PC-3 (cell line): Measurements from ENCODE around the gene CARTPT. TPM values are rescaled to one million over a fixed set of nuclear protein-coding genes. Genes with fewer than 3 reads are reported as not detected.

ENCODE experiments used
- ATAC-seq: fragments of 200-7000 bp; cut with Tn5 transposase; 2 replicates; pipeline ENCODE4 v1.9.1; 2020; ENCODE audit warnings: mild to moderate bottlenecking, moderate library complexity
- BruUV-seq: library from RNA; stranded (reverse); fragments of 400-500 nt; replicated peaks from 2 replicates; lab custom pipeline; 2021; lab: Mats Ljungman, UMichigan
- CTCF ChIA-PET: fragments of 300-600 bp; sonication (Branson Sonifier 250); formaldehyde crosslinking; loops from one replicate; lab custom pipeline; 2022; ENCODE audit warnings: antibody characterized with exemption; lab: Charles Lee
- POLR2A ChIA-PET: fragments of 300-600 bp; sonication (Branson Sonifier 250); formaldehyde crosslinking; loops from one replicate; lab custom pipeline; 2022; ENCODE audit warnings: antibody characterized with exemption; ENCODE audit not compliant: unreplicated experiment; lab: Charles Lee
- DNase-seq: peaks from one replicate; pipeline ENCODE4 v3.0.0-alpha.2; 2015
- H2AFZ ChIP-seq: fragments of 300-600 bp; sonication (generic); 2 replicates; pipeline ENCODE4 v1.6.0; 2016; ENCODE audit warnings: antibody characterized with exemption, low read length
- H3F3A ChIP-seq: fragments of 300-600 bp; sonication (generic); one replicate; pipeline ENCODE4 v1.6.0; 2017; ENCODE audit warnings: antibody characterized with exemption, low read length, control low read depth, mild to moderate bottlenecking; ENCODE audit not compliant: unreplicated experiment
- H3K27ac ChIP-seq: fragments of 300-600 bp; sonication (generic); 2 replicates; pipeline ENCODE4 v1.5.1; 2016; ENCODE audit warnings: mild to moderate bottlenecking, low read length
- H3K27me3 ChIP-seq: fragments of 300-600 bp; sonication (generic); 2 replicates; pipeline ENCODE4 v1.6.1; 2016; ENCODE audit warnings: low read length, mixed read lengths
- H3K36me3 ChIP-seq: fragments of 300-600 bp; sonication (generic); 2 replicates; pipeline ENCODE4 v1.6.1; 2016; ENCODE audit warnings: low read depth, mixed run types, low read length, mixed read lengths
- H3K4me1 ChIP-seq: fragments of 300-600 bp; sonication (generic); 2 replicates; pipeline ENCODE4 v1.5.1; 2016; ENCODE audit warnings: low read length; ENCODE audit not compliant: insufficient read depth
- H3K4me2 ChIP-seq: fragments of 300-600 bp; sonication (generic); 2 replicates; pipeline ENCODE4 v1.6.0; 2016; ENCODE audit warnings: low read length
- H3K4me3 ChIP-seq: fragments of 300-600 bp; sonication (generic); 2 replicates; pipeline ENCODE4 v1.5.1; 2016; ENCODE audit warnings: mild to moderate bottlenecking, low read length, mixed read lengths
- H3K79me2 ChIP-seq: fragments of 300-600 bp; sonication (generic); 2 replicates; pipeline ENCODE4 v1.6.1; 2017; ENCODE audit warnings: low read length, mixed read lengths
- H3K9ac ChIP-seq: fragments of 300-600 bp; sonication (generic); 2 replicates; pipeline ENCODE4 v1.6.0; 2016; ENCODE audit warnings: mild to moderate bottlenecking, low read length
- H3K9me2 ChIP-seq: fragments of 300-600 bp; sonication (generic); replicated peaks from 2 replicates; pipeline ENCODE4 v1.6.1; 2016; ENCODE audit warnings: mixed run types, low read length, mixed read lengths
- H3K9me3 ChIP-seq: fragments of 300-600 bp; sonication (generic); 2 replicates; pipeline ENCODE4 v1.6.1; 2016; ENCODE audit warnings: low read length, mixed read lengths
- H4K20me1 ChIP-seq: fragments of 300-600 bp; sonication (generic); 2 replicates; pipeline ENCODE4 v1.6.1; 2016; ENCODE audit warnings: low read length, mixed read lengths
- EZH2 ChIP-seq: fragments of 300-600 bp; sonication (generic); IDR thresholded peaks from one replicate; pipeline ENCODE4 v1.6.1; 2017; ENCODE audit warnings: antibody characterized with exemption, mild to moderate bottlenecking, low read length; ENCODE audit not compliant: unreplicated experiment
- EZH2phosphoT487 ChIP-seq: fragments of 300-600 bp; sonication (generic); IDR thresholded peaks from 2 replicates; pipeline ENCODE4 v1.6.1; 2018; ENCODE audit warnings: mild to moderate bottlenecking, antibody characterized with exemption, low read length, borderline replicate concordance
- intact Hi-C: fragments of 100-400 bp; cut with micrococcal nuclease; formaldehyde crosslinking; loops from 2 replicates; pipeline ENCODE4 v1.9.0; 2023
- total RNA-seq: library from RNA; depleted of rRNA; stranded (reverse); fragments of >200 nt; gene quantifications from 2 replicates; pipeline ENCODE4 v1.2.3, GENCODE V29; 2014
- TF ChIP-seq, protein P1 (sequence below): fragments of 300-600 bp; sonication (generic); conservative IDR thresholded peaks from 2 replicates; pipeline ENCODE4 v1.5.1; 2017; ENCODE audit warnings: antibody characterized with exemption, low read depth, mild to moderate bottlenecking, low read length

CARTPT gene
- total RNA-seq, 1 experiment from 2014 or later = not detected

DNA sequence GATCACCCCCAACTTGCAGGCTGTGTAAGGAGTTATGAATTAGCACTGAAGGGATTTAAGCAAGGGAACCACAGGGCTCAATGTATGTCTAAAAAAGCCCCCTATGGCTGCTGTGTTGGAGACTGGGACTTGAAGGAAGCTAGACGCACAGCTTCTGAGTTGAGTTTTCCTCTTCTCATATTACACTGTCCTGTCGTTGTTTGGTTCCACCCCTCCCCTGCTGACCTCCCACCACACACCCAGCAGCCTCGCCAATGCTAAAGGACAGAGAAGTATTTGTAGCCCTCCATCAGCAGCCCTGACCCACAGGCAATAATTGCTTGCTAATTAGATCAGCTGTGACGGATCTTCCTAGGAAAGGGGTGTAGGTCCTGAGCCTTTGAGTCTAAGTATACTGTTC lies 15.1 kb upstream of the CARTPT start:
- no peak overlapping the region for H3K27ac ChIP-seq
- ChIA-PET POLR2A (no interaction called here), CTCF (no interaction called here)
- H3K9me2 ChIP-seq = no peaks in the 10 kb centered on the region
- TF ChIP-seq, protein P1, sequence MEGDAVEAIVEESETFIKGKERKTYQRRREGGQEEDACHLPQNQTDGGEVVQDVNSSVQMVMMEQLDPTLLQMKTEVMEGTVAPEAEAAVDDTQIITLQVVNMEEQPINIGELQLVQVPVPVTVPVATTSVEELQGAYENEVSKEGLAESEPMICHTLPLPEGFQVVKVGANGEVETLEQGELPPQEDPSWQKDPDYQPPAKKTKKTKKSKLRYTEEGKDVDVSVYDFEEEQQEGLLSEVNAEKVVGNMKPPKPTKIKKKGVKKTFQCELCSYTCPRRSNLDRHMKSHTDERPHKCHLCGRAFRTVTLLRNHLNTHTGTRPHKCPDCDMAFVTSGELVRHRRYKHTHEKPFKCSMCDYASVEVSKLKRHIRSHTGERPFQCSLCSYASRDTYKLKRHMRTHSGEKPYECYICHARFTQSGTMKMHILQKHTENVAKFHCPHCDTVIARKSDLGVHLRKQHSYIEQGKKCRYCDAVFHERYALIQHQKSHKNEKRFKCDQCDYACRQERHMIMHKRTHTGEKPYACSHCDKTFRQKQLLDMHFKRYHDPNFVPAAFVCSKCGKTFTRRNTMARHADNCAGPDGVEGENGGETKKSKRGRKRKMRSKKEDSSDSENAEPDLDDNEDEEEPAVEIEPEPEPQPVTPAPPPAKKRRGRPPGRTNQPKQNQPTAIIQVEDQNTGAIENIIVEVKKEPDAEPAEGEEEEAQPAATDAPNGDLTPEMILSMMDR = no peak
- no peak overlapping the region for H3K9ac ChIP-seq
- no peaks in the 10 kb centered on the region for H3K4me1 ChIP-seq
- intact Hi-C loops = no loop called here
- H4K20me1 ChIP-seq = no peaks in the 10 kb centered on the region
- BruUV-seq = no TSS peak
- H3K79me2 ChIP-seq = no peaks in the 10 kb centered on the region
- no peaks in the 10 kb centered on the region for H3F3A ChIP-seq
- no peaks in the 10 kb centered on the region for H3K9me3 ChIP-seq
- no peak overlapping the region for H3K4me3 ChIP-seq
- DNase-seq (no peak), ATAC-seq (no peak)
- H3K4me2 ChIP-seq = no peak overlapping the region
- peaks cover 28% of the 10 kb centered on the region; the same call in 1 of the 2 replicates for H3K27me3 ChIP-seq
- H2AFZ ChIP-seq = no peak overlapping the region
- no peaks in the 10 kb centered on the region for H3K36me3 ChIP-seq

DNA sequence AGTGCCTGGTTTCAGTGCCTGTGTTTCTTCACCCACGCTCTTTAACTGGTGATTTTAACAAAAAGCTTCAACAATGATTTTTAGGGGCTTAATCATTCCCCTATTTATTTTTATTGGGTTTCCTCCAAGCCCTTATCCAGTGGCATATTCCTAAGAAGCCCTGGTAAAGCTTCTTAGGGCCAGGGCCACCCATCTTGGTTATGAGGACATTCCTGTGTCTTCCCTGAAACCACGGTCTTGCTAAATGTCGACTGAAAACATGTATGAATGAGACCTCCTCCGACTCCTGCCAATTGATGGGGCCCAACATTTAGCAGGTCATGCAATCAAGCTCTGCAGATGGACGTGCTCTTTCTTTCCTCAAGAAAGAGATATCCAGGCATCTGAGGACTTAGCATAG lies 13.7 kb upstream of the CARTPT start:
- H3K27ac ChIP-seq = no peak overlapping the region
- TF ChIP-seq EZH2phosphoT487 = no peak
- TF ChIP-seq, protein P1 = no peak
- TF ChIP-seq EZH2 = no peak
- no peaks in the 10 kb centered on the region for H3K79me2 ChIP-seq
- H3K36me3 ChIP-seq = no peaks in the 10 kb centered on the region
- H3K4me2 ChIP-seq = no peak overlapping the region
- ChIA-PET POLR2A (no interaction called here), CTCF (no interaction called here)
- H3K9ac ChIP-seq = no peak overlapping the region
- H3K4me3 ChIP-seq = no peak overlapping the region
- no peaks in the 10 kb centered on the region for H3K4me1 ChIP-seq
- no peak for DNase-seq
- no peaks in the 10 kb centered on the region for H3F3A ChIP-seq
- H4K20me1 ChIP-seq = no peaks in the 10 kb centered on the region
- H2AFZ ChIP-seq = no peak overlapping the region
- H3K9me3 ChIP-seq = no peaks in the 10 kb centered on the region
- ATAC-seq = no peak
- H3K27me3 ChIP-seq = peaks cover 32% of the 10 kb centered on the region; the same call in 1 of the 2 replicates
- intact Hi-C loops = no loop called here
- no peaks in the 10 kb centered on the region for H3K9me2 ChIP-seq
- no TSS peak for BruUV-seq

DNA sequence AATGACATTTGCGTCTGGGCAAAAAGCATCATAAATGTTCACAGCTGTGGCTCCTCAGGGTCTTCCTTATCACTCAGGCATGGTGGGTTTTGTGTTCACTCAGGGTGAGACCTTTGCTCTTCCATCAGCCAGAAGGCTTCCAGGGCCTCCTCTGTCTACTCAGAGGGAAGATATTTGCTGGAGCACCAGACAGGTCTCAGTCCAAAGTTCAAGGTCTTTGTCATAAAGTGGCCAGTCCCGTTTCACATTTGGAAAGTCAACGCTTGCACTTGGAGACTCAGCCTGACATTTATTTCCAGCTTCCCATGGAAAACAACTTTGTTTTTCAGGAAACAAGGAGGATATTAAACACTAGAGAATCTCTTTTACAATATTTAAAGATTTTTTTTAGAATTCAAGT lies 12.2 kb upstream of the CARTPT start:
- Histone ChIP-seq H3K4me1 (no peaks in the 10 kb centered on the region), H3K27ac (no peak overlapping the region), H3K36me3 (no peaks in the 10 kb centered on the region), H4K20me1 (no peaks in the 10 kb centered on the region), H3K9me2 (no peaks in the 10 kb centered on the region), H3K9me3 (no peaks in the 10 kb centered on the region), H3K27me3 (peaks cover 32% of the 10 kb centered on the region; the same call in 1 of the 2 replicates), H3K79me2 (no peaks in the 10 kb centered on the region), H3K4me3 (no peak overlapping the region), H3F3A (no peaks in the 10 kb centered on the region), H2AFZ (no peak overlapping the region), H3K9ac (no peak overlapping the region), H3K4me2 (no peak overlapping the region)
- ATAC-seq (no peak), DNase-seq (no peak)
- ChIA-PET CTCF (no interaction called here), POLR2A (no interaction called here)
- intact Hi-C loops = no loop called here
- BruUV-seq = no TSS peak
- TF ChIP-seq EZH2phosphoT487 (no peak), EZH2 (no peak)
- TF ChIP-seq, protein P1 = no peak
